OCI-M2 (cell line): Measurements from ENCODE around the gene PSORS1C2.

ENCODE experiments used
- DNase-seq: peaks from one replicate; lab custom pipeline; 2025; ENCODE audit not compliant: unreplicated experiment; lab: John Stamatoyannopoulos, UW

Gene PSORS1C2

GRCh38 chr6:31142361-31142761, 3.5 kb upstream of the PSORS1C2 start:
- DNase-seq, result no peak

DNA sequence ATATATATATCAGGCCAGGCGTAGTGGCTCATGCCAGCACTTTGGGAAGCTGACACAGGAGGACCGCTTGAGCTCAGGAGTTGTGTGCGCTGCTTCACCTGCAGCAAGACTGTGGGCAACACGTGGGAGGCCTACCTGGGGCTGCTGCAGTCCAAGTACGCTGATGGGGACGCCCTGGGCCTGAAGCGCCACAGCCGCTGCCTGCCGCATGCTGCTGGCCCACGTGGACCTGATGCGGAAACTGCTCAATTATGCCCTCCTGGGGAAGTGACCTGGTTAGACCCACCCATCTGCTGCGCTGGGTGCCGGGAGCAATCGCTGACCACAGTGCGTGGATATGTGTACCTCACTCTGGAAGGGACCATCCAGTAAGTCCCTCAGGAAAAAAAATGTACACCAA, 1.8 kb upstream of the PSORS1C2 start:
- no peak for DNase-seq

GRCh38 chr6:31139599-31139998, 733 bp upstream of the PSORS1C2 start:
- DNase-seq, result no peak

- DNase-seq, result no peak
Measured at GRCh38 chr6:31135710-31136109, 3.2 kb downstream of the PSORS1C2 start.

- DNase-seq, result no peak
Measured at GRCh38 chr6:31132806-31133205, 6.1 kb downstream of the PSORS1C2 start.

GRCh38 chr6:31131595-31131994, 7.3 kb downstream of the PSORS1C2 start:
- no peak for DNase-seq

GRCh38 chr6:31130751-31131150, 8.1 kb downstream of the PSORS1C2 start:
- DNase-seq, result no peak

- no peak for DNase-seq
Measured at GRCh38 chr6:31129130-31129529, 9.7 kb downstream of the PSORS1C2 start.

DNA sequence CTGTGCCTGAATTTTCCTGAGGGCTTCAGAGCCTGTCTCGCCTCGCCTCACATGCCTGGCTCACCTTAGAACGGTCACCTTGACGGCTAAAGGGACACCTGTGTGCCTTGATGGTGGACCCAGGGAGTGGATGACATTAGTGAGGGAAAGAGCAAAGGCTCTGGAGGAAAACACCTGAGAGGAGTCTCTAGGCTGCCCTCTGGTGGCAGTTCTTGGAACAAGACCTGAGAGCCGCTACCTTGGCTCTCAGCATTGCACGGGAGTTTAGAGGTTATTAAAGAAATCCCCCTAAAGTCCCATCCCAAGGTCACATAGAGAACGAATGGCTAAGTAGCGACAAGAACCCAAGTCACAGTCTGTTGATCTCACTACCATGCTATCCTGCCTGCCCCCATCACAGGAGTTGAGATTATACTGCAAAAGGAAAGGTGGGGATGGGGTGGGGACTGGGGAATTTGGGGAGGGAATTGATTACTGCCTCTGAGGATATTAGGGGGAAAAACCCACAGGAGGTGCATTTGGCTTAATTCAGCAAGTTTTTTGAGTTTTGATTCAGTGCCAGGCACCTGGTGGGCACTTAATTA, 10.7 kb downstream of the PSORS1C2 start:
- DNase-seq, result peak; percentile 21

DNA sequence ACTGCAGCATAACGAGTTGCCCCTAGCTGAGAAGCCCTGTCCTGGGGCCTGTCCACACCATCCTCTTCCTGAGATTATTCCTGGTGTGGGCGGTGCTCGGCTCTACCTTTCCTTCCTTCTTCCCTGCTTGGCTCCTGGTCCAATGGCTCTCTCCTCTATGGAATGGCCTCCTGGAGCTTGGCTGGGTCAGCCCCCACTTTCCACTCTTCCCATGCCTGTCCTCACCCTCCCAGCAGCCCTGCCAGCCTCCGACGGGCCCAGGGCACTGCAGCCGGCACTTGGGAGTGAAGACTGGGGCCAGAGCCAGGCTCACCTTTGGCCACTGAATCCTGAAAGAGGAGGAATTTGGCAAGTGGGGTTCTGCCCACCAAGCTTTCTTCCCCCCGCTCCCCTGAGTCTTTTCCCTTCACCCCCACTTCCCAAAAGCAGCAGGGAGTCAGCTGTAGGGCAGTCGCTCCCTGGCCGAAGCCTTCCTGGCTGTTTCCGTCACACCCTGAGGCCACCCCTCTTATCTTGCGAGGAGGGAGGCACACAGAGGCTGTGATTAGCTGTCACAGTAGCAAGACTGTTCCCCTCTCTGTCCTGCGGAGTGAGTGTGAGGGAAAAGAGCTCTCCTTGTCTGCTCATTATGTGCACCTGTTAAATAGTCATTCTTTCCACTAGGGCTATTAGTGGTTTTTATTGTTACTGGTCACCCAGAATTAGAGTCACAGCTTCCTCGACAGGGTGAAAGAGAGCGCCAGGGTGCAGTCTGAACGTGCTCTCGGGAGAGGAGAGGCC, 12.3 kb downstream of the PSORS1C2 start:
- DNase-seq, result no peak

- DNase-seq, result no peak
Measured at GRCh38 chr6:31125586-31126363, 13.1 kb downstream of the PSORS1C2 start.

- DNase-seq, result no peak
Measured at GRCh38 chr6:31125162-31125561, 13.7 kb downstream of the PSORS1C2 start.

GRCh38 chr6:31122791-31123706, 15.8 kb downstream of the PSORS1C2 start:
- no peak for DNase-seq

GRCh38 chr6:31121131-31121790, 17.6 kb downstream of the PSORS1C2 start:
- DNase-seq, result no peak

DNA sequence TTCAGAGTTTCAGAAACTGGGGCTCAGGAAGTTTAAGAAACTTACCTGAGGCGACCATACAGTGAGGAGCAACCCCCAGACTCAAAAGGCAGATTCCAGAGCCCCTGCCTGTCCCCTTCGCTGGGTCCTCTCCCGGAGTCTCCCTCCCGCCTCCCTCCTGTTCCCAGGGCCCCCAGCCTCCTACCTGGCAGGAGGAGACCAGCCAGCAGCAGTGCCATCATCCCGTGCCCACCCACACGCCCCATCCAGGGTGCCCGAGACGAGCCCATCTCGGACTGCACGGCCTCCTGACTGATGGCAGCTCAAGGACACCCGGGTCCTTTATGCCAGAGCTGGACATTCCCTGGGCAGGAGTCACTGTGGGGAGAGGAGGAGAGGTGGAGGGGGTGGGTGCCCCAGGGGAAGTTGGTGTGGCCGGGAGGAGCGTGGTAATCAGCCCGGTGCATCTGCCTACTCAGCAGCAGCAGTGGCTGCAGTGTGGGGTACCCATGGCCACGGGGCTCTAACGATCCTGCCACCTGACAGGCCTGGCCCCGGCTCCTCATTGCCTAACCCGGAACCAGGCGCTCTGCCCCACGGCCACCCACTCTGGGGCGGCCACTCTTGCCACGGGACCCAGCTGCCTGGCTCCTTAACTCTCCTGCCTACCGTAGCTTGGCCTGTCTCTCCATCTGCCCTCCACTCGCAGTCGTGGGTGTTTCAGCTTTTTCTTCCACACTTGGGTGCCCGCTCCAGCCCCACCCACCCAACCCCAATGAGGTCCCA, 18.5 kb downstream of the PSORS1C2 start, which contains the start of gene CDSN:
CDSN (minus strand) TSS at position 296 of the 765 bp plus-strand sequence; CDS start at position 269, 27 bp downstream.
- no peak for DNase-seq

DNA sequence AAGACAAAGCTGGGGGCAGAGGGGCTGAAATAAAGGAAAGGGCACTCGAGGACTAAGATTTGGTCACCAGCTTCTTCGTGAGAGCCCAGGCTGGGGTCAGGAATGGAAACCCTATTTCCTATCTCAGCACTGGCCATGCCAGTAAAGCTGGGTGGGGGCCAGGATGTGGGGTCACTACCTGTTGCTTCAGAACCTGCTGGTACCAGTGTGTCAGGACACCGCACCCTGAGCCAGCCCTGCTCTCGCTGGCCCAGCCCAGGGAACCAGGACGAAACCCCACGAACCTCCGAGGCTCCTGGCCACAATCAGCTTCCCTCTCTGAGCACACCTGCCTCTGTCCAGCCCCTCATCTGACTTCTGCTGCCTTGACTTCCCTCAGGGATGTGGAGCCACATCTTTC, 20.7 kb downstream of the PSORS1C2 start:
- DNase-seq, result no peak

DNA sequence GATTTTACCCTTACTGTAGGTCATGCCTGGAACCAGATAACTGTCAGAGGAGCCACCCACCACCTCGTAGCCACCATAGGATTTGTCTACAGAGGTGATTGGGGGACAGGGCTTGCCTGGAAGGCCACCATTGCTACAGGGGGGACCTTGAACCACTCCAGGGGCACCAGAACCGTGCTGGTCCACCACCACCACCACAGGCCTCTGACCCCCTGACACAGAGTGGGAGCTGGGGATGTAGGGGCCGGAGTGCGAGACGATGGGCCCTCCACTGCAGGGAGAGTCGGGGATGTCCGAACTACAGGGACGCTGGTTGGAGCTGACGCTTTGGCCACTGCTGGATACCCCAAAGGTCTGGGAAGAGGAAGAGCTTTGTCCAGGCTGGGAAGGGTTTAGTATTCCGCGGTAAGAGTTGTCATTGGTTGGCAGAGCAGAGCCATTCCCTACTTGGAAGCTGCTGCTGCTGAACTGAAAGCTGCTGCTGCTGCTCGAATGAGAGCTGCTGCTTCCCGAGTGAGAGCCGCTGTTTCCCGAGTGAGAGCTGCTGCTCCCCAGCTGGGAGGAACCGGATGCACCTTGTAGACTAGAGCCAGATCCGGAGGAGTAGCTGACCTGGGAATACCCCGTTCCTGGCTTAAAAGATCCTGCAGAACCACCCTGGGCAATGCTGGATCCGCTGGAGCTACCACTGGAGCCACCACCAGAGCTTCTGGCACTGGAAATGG, 22.0 kb downstream of the PSORS1C2 start:
- no peak for DNase-seq

DNA sequence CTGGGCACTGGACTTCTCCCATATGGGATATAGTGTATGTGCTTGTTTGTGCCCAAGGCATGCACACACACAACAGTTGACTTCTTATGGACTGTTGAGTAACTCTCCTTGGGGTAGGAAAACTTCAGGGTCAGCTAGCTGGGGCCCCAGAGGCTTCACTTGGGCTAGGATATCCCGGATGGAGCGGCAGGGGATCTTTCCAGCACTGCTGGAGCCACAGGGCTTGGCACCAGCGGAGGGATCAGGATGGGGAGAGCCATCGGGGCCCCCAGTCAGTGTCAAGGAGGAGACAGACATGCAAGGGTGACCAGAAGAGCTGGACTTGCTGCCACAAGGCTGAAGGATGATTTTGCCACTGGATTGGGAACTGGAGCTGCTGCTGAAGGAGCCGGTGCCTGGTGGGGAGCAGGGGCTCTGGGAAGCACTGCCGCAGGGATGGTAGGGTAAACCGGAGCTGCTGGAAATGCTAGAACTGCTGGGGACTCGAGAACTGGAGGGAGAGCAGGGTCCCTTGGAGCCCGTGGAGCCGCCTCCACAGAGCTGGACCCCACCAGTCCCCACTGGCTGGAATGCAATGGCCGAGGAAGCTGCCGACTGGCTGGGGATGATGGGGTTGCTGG, 22.8 kb downstream of the PSORS1C2 start:
- DNase-seq, result no peak
